HepG2 (cell line): Measurements from ENCODE around the gene CCDC57. TPM values are rescaled to one million over a fixed set of nuclear protein-coding genes. Genes with fewer than 3 reads are reported as not detected.

Experiments used
- AGO1 ChIP-seq: fragments of 200-400 bp; formaldehyde crosslinking; IDR thresholded peaks from 2 replicates; pipeline ENCODE4 v1.6.1; 2017; ENCODE audit warnings: mild to moderate bottlenecking, low read depth, low read length, moderate library complexity; ENCODE audit not compliant: poor library complexity, severe bottlenecking
- HNRNPLL ChIP-seq: fragments of 200-400 bp; formaldehyde crosslinking; IDR thresholded peaks from 2 replicates; pipeline ENCODE4 v1.6.1; 2017; ENCODE audit warnings: mild to moderate bottlenecking, low read depth, low read length; ENCODE audit not compliant: poor library complexity, severe bottlenecking
- MNT ChIP-seq: fragments of 450-650 bp; IDR thresholded peaks from 2 replicates; pipeline ENCODE4 v1.6.1; 2016
- MYC ChIP-seq: sonication (generic); formaldehyde crosslinking; IDR thresholded peaks from 2 replicates; pipeline ENCODE4 v1.9.0; 2021; ENCODE audit warnings: missing genetic modification reagents, borderline replicate concordance
- STAG1 ChIP-seq: sonication (generic); formaldehyde crosslinking; IDR thresholded peaks from 2 replicates; pipeline ENCODE4 v1.4.0; 2020; ENCODE audit warnings: missing genetic modification reagents
- ZBTB38 ChIP-seq: sonication (generic); formaldehyde crosslinking; IDR thresholded peaks from 2 replicates; pipeline ENCODE4 v1.5.1; 2020; ENCODE audit warnings: mild to moderate bottlenecking, missing genetic modification reagents
- ZMYM3 ChIP-seq: sonication (generic); formaldehyde crosslinking; IDR thresholded peaks from 2 replicates; pipeline ENCODE4 v1.5.1; 2020; ENCODE audit warnings: mild to moderate bottlenecking, missing genetic modification reagents
- ZNF577 ChIP-seq: sonication (generic); formaldehyde crosslinking; IDR thresholded peaks from 2 replicates; pipeline ENCODE4 v1.4.0; 2020; ENCODE audit warnings: mild to moderate bottlenecking, low read depth, missing genetic modification reagents, borderline replicate concordance
- ZNF598 ChIP-seq: sonication (generic); formaldehyde crosslinking; IDR thresholded peaks from 2 replicates; pipeline ENCODE4 v1.5.1; 2020; ENCODE audit warnings: mild to moderate bottlenecking, missing genetic modification reagents, borderline replicate concordance
- polyA plus RNA-seq, 8 experiments: library from polyadenylated mRNA; depleted of rRNA in 3 of 8; stranded (reverse) in 7 of 8; unstranded in 1 of 8; fragments of >200 nt; fragmentation: Illumina TruSeq in 4 of 8; extraction: Trizol in 4 of 8; gene quantifications; 2 replicates each; pipeline versions ENCODE4 v1.2.1 to v1.2.3, GENCODE V29; 2011 to 2016; ENCODE audit warnings: low read depth in 4 of 8, missing spikeins in 1 of 8, mixed read lengths in 1 of 8; ENCODE audit not compliant: insufficient read depth in 1 of 8
- total RNA-seq, 5 experiments: library from RNA; depleted of rRNA; stranded (reverse); fragments of >200 nt; fragmentation: Illumina TruSeq; extraction: Trizol; gene quantifications; 2 replicates each; pipeline ENCODE4 v1.2.3, GENCODE V29; 2016; ENCODE audit warnings: low read depth in 1 of 5
- TF ChIP-seq, protein P1 (sequence below): IDR thresholded peaks from 2 replicates; pipeline ENCODE4 v1.6.1; 2016; ENCODE audit warnings: low read depth, control low read depth

Gene CCDC57
- total and polyA plus RNA-seq, 2 of the 13 experiments (the other 11 are each of a cell fraction or from before 2014, with no cell fraction given): 59.3 to 59.9 TPM

DNA sequence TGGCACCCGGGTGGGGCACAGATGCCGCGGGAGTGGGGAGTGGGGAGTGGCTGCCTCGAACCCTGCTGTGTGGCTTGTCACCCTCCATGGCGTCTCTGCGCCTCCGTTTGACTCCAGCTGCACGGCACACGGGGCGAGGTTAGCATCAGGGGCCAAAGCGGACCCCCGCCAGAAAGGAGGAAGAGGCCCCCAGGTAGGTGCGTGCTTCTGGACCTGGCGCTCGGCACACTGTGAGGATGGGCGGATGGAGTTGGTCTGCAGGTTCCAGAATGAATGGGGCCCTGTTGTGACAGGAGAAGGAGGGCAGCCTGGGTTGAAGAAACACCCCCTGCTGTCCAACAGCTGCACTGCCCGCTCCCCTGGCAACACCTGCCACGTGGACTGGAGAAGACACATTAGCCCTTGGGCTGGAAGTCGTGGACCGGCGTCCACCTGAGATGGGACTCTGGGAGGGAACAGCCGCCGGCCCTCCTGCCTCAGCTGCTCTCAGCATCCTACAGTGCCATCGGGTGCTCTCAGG is 105.2 kb downstream of the CCDC57 start (continued):
- TF ChIP-seq ZBTB38 (CRISPR knock-in tag): peak; percentile 42
- TF ChIP-seq ZNF598 (CRISPR knock-in tag): peak; percentile 66; the same call in 1 of the 2 replicates
- peak; percentile 19; the same call in 1 of the 2 replicates for TF ChIP-seq MNT
- TF ChIP-seq ZNF577 (CRISPR knock-in tag): no peak
- TF ChIP-seq MYC (CRISPR knock-in tag): peak; percentile 54; the same call in 1 of the 2 replicates
- TF ChIP-seq, protein P1, sequence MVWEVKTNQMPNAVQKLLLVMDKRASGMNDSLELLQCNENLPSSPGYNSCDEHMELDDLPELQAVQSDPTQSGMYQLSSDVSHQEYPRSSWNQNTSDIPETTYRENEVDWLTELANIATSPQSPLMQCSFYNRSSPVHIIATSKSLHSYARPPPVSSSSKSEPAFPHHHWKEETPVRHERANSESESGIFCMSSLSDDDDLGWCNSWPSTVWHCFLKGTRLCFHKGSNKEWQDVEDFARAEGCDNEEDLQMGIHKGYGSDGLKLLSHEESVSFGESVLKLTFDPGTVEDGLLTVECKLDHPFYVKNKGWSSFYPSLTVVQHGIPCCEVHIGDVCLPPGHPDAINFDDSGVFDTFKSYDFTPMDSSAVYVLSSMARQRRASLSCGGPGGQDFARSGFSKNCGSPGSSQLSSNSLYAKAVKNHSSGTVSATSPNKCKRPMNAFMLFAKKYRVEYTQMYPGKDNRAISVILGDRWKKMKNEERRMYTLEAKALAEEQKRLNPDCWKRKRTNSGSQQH (CRISPR knock-in tag): 0 out of 2 replicates have a peak, but pooled peaks have one; percentile 35
- peak; percentile 29 for TF ChIP-seq STAG1
- TF ChIP-seq AGO1: peak; percentile 73
- TF ChIP-seq ZMYM3: 0 out of 2 replicates have a peak, but pooled peaks have one; percentile 11
- TF ChIP-seq HNRNPLL: peak; percentile 32
